ENCODE results near the gene OR8G1. TPM values are rescaled to one million over a fixed set of nuclear protein-coding genes. Genes with fewer than 3 reads are reported as not detected.

The OR8G1 gene
- total and polyA plus RNA-seq, 8 donors = 0.04 TPM; not detected in 7

GRCh38 chr11:124204008-124204407 is 36.9 kb upstream of the OR8G1 start:
- no peaks in the 10 kb centered on the region for H3K9me3 ChIP-seq
- no peak overlapping the region for H3K4me3 ChIP-seq
- H3K36me3 ChIP-seq = no peaks in the 10 kb centered on the region
- H3K27ac ChIP-seq = no peak overlapping the region
- no peaks in the 10 kb centered on the region for H3K27me3 ChIP-seq
- intact Hi-C loops (cut with DNase I) = no loop called here
- DNase-seq (no peak), ATAC-seq (no peak)
- no peak for TF ChIP-seq CTCF (IDR thresholded peaks at IDR 0.05)
- H3K4me1 ChIP-seq = no peaks in the 10 kb centered on the region

GRCh38 chr11:124207102-124207792 is 33.6 kb upstream of the OR8G1 start:
- H3K36me3 ChIP-seq = no peaks in the 10 kb centered on the region
- intact Hi-C loops (cut with DNase I) = no loop called here
- H3K4me3 ChIP-seq = no peak overlapping the region
- ATAC-seq (no peak), DNase-seq (no peak)
- no peak for TF ChIP-seq CTCF (IDR thresholded peaks at IDR 0.05)
- H3K27ac ChIP-seq = no peak overlapping the region
- no peaks in the 10 kb centered on the region for H3K9me3 ChIP-seq
- H3K4me1 ChIP-seq = no peaks in the 10 kb centered on the region
- no peaks in the 10 kb centered on the region for H3K27me3 ChIP-seq

GRCh38 chr11:124209824-124210357 is 31.0 kb upstream of the OR8G1 start:
- TF ChIP-seq CTCF (IDR thresholded peaks at IDR 0.05) = no peak
- intact Hi-C loops (cut with DNase I) = no loop called here
- peak in 1 of 4 donors; percentile 65 for DNase-seq
- no peaks in the 10 kb centered on the region for H3K36me3 ChIP-seq
- H3K4me3 ChIP-seq = no peak overlapping the region
- no peak for ATAC-seq
- H3K27me3 ChIP-seq = no peaks in the 10 kb centered on the region
- H3K4me1 ChIP-seq = no peaks in the 10 kb centered on the region
- no peak overlapping the region for H3K27ac ChIP-seq
- no peaks in the 10 kb centered on the region for H3K9me3 ChIP-seq

DNA sequence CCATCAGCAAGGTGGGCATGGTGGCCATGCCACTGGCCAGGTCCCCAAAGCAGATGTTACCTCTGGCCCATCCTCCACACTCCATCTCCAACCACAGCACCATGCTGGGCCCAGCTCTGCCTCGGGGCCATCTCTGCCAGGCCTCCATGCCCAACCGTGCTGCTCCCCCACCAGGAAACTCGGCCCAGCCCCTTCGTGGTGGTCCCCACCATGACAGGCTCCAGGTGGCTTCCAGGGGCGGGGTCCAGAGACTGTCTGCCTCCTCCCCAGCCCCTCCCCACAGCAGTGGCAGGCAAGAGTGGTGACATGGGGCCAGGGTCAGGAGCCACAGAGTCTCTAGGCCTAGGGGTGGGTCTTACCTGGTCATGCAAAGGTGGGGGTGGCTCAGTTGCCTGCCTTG is 30.5 kb upstream of the OR8G1 start:
- DNase-seq (peak in 1 of 4 donors; percentile 67), ATAC-seq (no peak)
- H3K4me1 ChIP-seq = no peaks in the 10 kb centered on the region
- H3K9me3 ChIP-seq = no peaks in the 10 kb centered on the region
- TF ChIP-seq CTCF (IDR thresholded peaks at IDR 0.05) = no peak
- no peak overlapping the region for H3K4me3 ChIP-seq
- no peak overlapping the region for H3K27ac ChIP-seq
- intact Hi-C loops (cut with DNase I) = no loop called here
- H3K36me3 ChIP-seq = no peaks in the 10 kb centered on the region
- H3K27me3 ChIP-seq = no peaks in the 10 kb centered on the region

DNA sequence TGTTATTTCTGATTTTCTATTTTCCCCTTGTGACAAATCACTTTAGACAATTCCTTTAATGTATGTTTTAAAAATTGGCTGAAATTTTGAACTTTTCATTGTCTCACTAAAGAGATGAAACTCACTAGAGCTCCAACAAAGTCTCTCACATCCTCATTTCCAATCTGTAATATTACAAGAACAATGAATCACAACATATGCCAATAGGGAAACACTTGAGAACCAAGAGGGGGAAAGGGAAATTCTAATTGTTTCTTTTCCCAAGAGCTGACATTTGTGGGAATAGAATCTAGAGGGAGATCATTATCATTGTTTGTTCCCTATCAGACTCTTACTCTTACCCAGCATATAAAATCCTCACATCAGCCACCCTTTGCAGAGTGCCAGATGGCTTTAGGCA is 29.6 kb upstream of the OR8G1 start:
- no peak for DNase-seq
- no peaks in the 10 kb centered on the region for H3K36me3 ChIP-seq
- ATAC-seq = no peak
- H3K27ac ChIP-seq = no peak overlapping the region
- intact Hi-C loops (cut with DNase I) = no loop called here
- H3K9me3 ChIP-seq = no peaks in the 10 kb centered on the region
- no peak for TF ChIP-seq CTCF (IDR thresholded peaks at IDR 0.05)
- H3K27me3 ChIP-seq = no peaks in the 10 kb centered on the region
- H3K4me3 ChIP-seq = no peak overlapping the region
- H3K4me1 ChIP-seq = no peaks in the 10 kb centered on the region
